HG03064 (cell line): ENCODE data around the gene SNUPN.

Experiments
- ATAC-seq: cut with Tn5 transposase; IDR thresholded peaks from one replicate; pipeline ENCODE4 v1.9.1; 2021; ENCODE audit warnings: low read depth; ENCODE audit not compliant: unreplicated experiment

SNUPN gene

GRCh38 chr15:75654201-75654907 is 28.8 kb upstream of the SNUPN start:
- ATAC-seq: no peak

GRCh38 chr15:75653347-75653913 is 27.9 kb upstream of the SNUPN start:
- ATAC-seq: no peak

DNA sequence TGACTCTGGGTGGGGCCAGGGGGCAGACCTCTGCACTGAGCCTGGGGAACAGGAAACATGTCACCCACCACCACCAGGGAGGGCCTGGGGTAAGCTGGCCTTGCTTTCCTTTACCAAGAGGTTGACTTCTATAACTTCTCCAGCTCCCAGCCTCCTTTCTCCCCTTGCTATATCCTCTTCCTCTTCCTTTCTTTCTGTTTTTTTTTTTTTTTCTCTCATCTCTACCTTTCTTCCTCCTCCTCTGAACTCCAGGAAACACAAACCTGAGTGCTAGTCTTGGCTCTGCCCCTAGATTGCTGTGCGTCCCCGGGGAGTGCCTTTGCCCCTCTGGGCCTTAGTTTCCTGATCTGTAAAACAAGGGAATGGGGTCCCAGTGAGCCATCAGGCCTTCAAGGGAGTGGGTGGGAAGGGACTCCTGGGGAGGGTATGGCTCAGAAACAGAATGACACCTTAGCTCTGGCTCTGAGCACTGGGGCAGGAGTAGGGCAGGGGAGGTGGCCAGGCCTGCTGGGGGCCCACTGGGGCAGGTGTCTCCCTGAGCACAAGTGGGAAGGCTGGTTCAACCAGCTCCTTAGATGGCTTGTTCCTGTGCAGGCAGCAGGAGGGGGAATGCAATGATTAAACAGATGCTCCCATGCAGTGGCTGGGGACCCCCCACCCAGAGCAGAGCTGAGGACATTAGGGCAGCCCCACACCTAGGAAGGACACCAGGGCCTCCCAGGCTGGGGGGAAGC is 26.5 kb upstream of the SNUPN start:
- no peak for ATAC-seq

- no peak for ATAC-seq
These were observed 25.6 kb upstream of the SNUPN start for GRCh38 chr15:75650908-75651809.

- no peak for ATAC-seq
These were observed 24.3 kb upstream of the SNUPN start for GRCh38 chr15:75649848-75650247.

GRCh38 chr15:75649045-75649761 is 23.7 kb upstream of the SNUPN start:
- no peak for ATAC-seq

DNA sequence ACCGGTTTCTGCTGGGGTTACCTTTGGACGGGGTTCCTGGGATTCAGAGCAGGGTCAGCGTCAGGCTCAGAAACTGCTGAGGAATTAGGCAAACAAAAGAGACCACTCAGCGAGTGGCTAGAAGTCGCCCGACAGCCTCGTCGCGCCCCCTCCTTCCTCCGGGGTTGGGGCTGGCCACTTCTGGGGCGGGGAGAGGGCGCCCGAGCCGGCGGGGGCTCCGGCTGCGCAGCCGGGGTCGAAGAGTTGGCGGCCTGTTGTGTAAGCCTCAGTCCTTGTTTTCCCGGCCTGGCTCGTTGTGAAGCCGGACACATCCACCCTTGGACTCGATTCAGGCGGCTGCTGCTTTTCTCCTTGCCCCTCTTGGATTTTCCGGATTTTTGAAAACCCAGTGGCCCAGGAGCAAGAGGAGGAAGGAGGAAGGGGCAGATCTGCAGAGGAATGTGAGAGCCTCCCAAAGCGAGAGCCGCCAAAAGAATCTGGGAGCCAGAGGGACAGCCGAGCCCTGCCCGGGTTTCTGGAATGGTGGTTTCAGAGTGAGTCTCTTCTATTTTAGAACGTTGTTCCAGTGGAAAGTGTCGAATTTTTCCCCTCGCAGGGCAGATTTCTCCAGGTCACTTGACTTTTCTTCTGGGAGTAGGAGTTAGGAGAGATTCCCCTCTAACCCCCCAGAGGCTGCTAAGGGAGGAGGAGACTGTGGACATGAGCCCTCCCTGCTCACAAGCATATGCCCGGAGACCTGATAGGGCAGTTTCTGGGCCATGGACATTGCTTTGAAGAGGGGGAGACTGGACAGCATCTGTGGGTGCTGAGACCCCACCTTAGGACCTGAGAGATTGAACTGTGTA is 22.9 kb upstream of the SNUPN start:
- ATAC-seq: no peak

DNA sequence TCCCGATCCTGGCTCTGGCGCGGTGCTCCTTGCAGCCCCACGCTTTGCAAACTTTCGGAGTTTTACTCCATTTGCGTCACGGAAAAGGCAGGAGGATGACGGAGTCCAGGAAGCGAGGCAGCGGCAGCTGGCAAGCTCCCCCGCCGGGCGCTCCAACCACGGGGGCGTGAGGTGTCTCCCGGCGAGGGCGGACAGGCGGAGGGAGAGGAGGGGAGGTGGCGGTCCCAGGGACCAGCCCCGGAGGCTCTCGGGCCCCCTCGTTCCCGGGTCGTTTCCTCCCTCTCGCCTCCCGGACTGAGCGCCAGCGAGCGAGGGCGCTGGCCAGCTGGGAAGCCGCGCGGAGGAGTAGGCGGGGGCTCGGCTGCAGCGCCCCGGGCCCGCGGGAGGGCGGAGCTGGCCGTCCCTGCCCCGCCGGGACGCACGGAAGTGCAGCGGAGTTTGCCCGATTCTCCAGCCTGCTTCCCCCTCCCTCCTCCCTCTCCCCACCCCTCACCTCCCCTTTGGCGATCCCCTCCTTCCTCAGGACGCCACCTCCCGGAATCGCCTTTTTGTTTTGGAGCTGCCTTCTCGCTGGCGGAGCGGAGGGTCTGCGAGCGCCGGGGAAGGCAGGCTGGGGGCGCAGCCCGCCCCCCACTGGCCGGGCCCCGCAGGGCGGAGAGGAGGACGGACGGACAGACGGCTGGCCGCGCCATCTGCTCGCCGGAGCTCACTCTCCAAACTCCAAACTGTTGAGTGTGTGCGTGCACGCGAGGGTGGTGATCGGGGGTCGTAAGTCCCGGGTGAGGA is 22.0 kb upstream of the SNUPN start, which contains the start of gene SNX33:
Gene SNX33 (plus strand): TSS at position 543 of the 786 bp plus-strand sequence. CDS start 1,191 bp downstream, outside the sequence.
- ATAC-seq: no peak

GRCh38 chr15:75646944-75647364 is 21.4 kb upstream of the SNUPN start:
- ATAC-seq: no peak

GRCh38 chr15:75646112-75646943 is 20.8 kb upstream of the SNUPN start:
- ATAC-seq: no peak

- no peak for ATAC-seq
These were observed 18.9 kb upstream of the SNUPN start for GRCh38 chr15:75644376-75644775.

- ATAC-seq: no peak
These were observed 16.1 kb upstream of the SNUPN start for GRCh38 chr15:75641603-75642002.

DNA sequence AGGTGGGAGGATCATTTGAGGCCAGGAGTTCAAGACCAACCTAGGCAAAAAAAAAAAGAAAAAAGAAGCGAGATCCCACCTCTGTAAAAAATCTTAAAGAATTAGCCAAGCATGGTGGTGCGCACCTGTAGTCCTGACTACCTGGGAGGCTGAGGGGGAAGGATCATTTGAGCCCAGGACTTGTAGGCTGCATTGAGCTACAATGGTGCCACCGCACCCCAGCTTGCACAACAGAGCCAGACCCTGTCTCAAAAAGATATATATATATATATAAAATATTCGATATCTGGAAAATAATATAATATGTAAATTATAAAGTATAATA is 15.6 kb upstream of the SNUPN start:
- ATAC-seq: no peak

DNA sequence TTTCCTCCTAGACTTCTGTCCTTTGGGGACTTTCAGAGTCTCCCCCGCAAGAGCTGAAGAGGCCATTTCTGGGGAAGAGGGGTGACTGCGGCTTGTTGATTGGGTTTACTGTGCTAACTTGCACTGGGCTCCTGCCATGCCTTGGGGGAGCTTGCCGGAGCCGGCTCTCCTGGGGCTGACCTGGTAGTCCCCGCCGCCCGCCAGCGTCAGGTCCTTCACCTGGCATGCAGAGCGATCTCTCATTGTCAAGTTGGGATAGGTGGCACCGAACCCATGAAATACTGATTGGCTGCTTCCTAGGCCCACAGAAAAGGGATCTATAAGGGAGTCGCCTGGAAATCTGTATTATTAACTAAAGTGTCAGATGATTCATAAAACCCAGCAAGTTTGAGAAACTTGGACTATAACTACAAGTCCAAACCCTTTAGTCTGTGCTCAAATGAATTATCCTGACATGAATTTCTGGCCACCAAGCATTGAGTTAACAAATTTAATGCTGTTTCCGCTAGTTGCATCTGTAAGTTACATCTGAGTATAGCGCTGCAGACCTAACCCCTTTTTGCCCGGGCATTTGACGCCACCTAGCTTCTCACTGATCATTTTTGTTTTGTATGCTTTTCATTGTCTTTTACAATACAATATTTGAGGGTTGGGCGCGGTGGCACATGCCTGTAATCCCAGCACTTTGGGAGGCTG is 15.1 kb upstream of the SNUPN start:
- peak; percentile 33 for ATAC-seq

- peak; percentile 93 for ATAC-seq
These were observed 14.4 kb upstream of the SNUPN start, which contains the start of gene IMP3 for GRCh38 chr15:75639709-75640482. TSS of gene IMP3 (minus strand) at chr15:75640224. CDS start at chr15:75640168, 56 bp downstream.

GRCh38 chr15:75639191-75639708 is 13.7 kb upstream of the SNUPN start:
- no peak for ATAC-seq
